K562 treated with DMSO at 1 percent for 12 hours (cell line): ENCODE measurements around the gene TGIF2LX. TPM values are rescaled to one million over a fixed set of nuclear protein-coding genes. Genes with fewer than 3 reads are reported as not detected.

ENCODE experiments used
- total RNA-seq: library from RNA; unstranded; fragments of 300-600 nt; gene quantifications from 2 replicates; pipeline ENCODE4 v1.2.3, GENCODE V29; 2022; ENCODE audit not compliant: insufficient read depth

TGIF2LX gene
- total RNA-seq = not detected in 2 replicates

GRCh38 chrX:89921665-89922064 is at the start of gene TGIF2LX:
Gene TGIF2LX (plus strand): TSS chrX:89921908. CDS start chrX:89922086, 178 bp downstream.

